Trophoblast cell (in vitro differentiated cells and primary cell): ENCODE results near the gene B4GALNT3.

ENCODE experiments used
- DNase-seq, 2 donors: peaks; one replicate each; pipeline ENCODE4 v3.0.0-alpha.2; 2016
- H2AFZ ChIP-seq: 2 replicates; pipeline ENCODE4 v1.6.1; 2013; ENCODE audit warnings: low read length, moderate library complexity, mild to moderate bottlenecking; ENCODE audit not compliant: insufficient read depth, poor library complexity
- H2AK5ac ChIP-seq: 2 replicates; pipeline ENCODE4 v1.6.1; 2013; ENCODE audit warnings: mild to moderate bottlenecking, low read length
- H2BK120ac ChIP-seq: 2 replicates; pipeline ENCODE4 v1.6.1; 2013; ENCODE audit warnings: low read length, mild to moderate bottlenecking, moderate library complexity; ENCODE audit not compliant: insufficient read depth, poor library complexity
- H2BK12ac ChIP-seq: 2 replicates; pipeline ENCODE4 v1.6.1; 2013; ENCODE audit warnings: mild to moderate bottlenecking, low read length, moderate library complexity
- H2BK5ac ChIP-seq: 2 replicates; pipeline ENCODE4 v1.6.1; 2013; ENCODE audit warnings: low read length, low read depth, moderate library complexity, mild to moderate bottlenecking; ENCODE audit not compliant: poor library complexity
- H3K14ac ChIP-seq: 2 replicates; pipeline ENCODE4 v1.6.1; 2013; ENCODE audit warnings: mild to moderate bottlenecking, low read length
- H3K18ac ChIP-seq: 2 replicates; pipeline ENCODE4 v1.6.1; 2013; ENCODE audit warnings: mild to moderate bottlenecking, low read length
- H3K23ac ChIP-seq: 2 replicates; pipeline ENCODE4 v1.6.1; 2013; ENCODE audit warnings: low read length
- H3K27ac ChIP-seq: 2 replicates; pipeline ENCODE4 v1.5.1; 2013; ENCODE audit warnings: low read depth, mild to moderate bottlenecking, inconsistent platforms, low read length, moderate library complexity
- H3K27me3 ChIP-seq: 2 replicates; pipeline ENCODE4 v1.6.1; 2013; ENCODE audit warnings: inconsistent platforms, mild to moderate bottlenecking, low read length, moderate library complexity; ENCODE audit not compliant: insufficient read depth
- H3K36me3 ChIP-seq, 2 experiments: 1 replicate in 1 of 2; 2 replicates in 1 of 2; pipeline ENCODE4 v1.6.1; 2013; ENCODE audit warnings: low read length in 2 of 2, mild to moderate bottlenecking in 2 of 2, moderate library complexity in 1 of 2; ENCODE audit not compliant: insufficient read depth in 2 of 2, control insufficient read depth in 1 of 2
- H3K4ac ChIP-seq: 2 replicates; pipeline ENCODE4 v1.6.1; 2013; ENCODE audit warnings: low read depth, mild to moderate bottlenecking, low read length, moderate library complexity
- H3K4me1 ChIP-seq, 2 experiments: 1 replicate in 1 of 2; 2 replicates in 1 of 2; pipeline ENCODE4 v1.6.1; 2013; ENCODE audit warnings: low read length in 2 of 2, mild to moderate bottlenecking in 2 of 2, moderate library complexity in 1 of 2; ENCODE audit not compliant: insufficient read depth in 2 of 2, control insufficient read depth in 1 of 2
- H3K4me2 ChIP-seq: 2 replicates; pipeline ENCODE4 v1.6.1; 2013; ENCODE audit warnings: inconsistent platforms, mild to moderate bottlenecking, low read length, moderate library complexity
- H3K4me3 ChIP-seq: 2 replicates; pipeline ENCODE4 v1.5.1; 2013; ENCODE audit warnings: mild to moderate bottlenecking, low read depth, low read length, inconsistent platforms
- H3K79me1 ChIP-seq: one replicate; pipeline ENCODE4 v1.6.1; 2013; ENCODE audit warnings: low read length
- H3K79me2 ChIP-seq: 2 replicates; pipeline ENCODE4 v1.6.1; 2013; ENCODE audit warnings: low read length, mild to moderate bottlenecking; ENCODE audit not compliant: control insufficient read depth, insufficient read depth, poor library complexity
- H3K9ac ChIP-seq: 2 replicates; pipeline ENCODE4 v1.6.1; 2013; ENCODE audit warnings: mild to moderate bottlenecking, low read length
- H3K9me3 ChIP-seq: 2 replicates; pipeline ENCODE4 v1.6.1; 2013; ENCODE audit warnings: low read depth, mild to moderate bottlenecking, control low read depth, inconsistent platforms, low read length; ENCODE audit not compliant: insufficient read depth
- H4K12ac ChIP-seq: 2 replicates; pipeline ENCODE4 v1.6.1; 2013; ENCODE audit warnings: low read depth, mild to moderate bottlenecking, low read length, moderate library complexity
- H4K8ac ChIP-seq: 2 replicates; pipeline ENCODE4 v1.6.1; 2013; ENCODE audit warnings: low read depth, mild to moderate bottlenecking, low read length, moderate library complexity
- H4K91ac ChIP-seq: one replicate; pipeline ENCODE4 v1.6.1; 2013; ENCODE audit warnings: low read depth, mild to moderate bottlenecking, low read length, moderate library complexity
- WGBS: extraction: QIAGEN DNeasy Blood & Tissue Kit; methylation state at CpG from one replicate; pipeline ENCODE4 v1.1.7; 2013; ENCODE audit warnings: missing lambda C conversion rate; ENCODE audit not compliant: insufficient read length, insufficient coverage; ENCODE audit errors: extremely low coverage; 5-methylcytosine and 5-hydroxymethylcytosine counted together

Gene B4GALNT3

DNA sequence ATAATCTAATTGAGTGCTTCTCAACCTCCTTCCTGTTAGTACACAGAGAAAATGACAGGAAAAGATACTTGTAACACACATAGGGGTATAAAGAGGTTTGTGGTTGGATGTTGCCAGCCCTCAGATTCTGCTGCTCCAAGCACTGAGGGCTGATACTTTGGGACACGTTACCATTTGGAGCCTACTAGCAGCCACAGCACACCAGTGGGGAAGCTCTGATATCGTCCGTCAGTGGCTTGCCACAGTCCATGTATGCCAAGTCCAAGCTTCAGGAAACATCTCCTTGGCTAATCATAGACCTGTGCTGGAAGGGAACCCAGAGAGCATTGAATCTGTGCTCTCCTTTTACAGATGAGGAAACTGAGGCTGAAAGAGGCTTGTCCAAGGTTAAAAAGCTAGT, 22.3 kb downstream of the B4GALNT3 start:
- Histone ChIP-seq H2AFZ (no peak overlapping the region), H3K4me1 (peaks cover 7 to 8% of the 10 kb centered on the region in 2 experiments), H3K9ac (no peak overlapping the region), H4K8ac (no peak overlapping the region), H3K4me3 (no peak overlapping the region), H3K18ac (no peak overlapping the region), H2BK12ac (no peak overlapping the region), H3K79me1 (no peaks in the 10 kb centered on the region), H2BK120ac (no peak overlapping the region), H3K4ac (no peak overlapping the region), H3K27ac (no peak overlapping the region), H3K36me3 (no peaks in the 10 kb centered on the region), H3K4me2 (no peak overlapping the region), H3K14ac (no peak overlapping the region), H3K23ac (no peak overlapping the region), H4K91ac (no peak overlapping the region), H3K79me2 (peaks cover 2% of the 10 kb centered on the region), H2AK5ac (no peak overlapping the region), H2BK5ac (no peak overlapping the region), H3K27me3 (no peaks in the 10 kb centered on the region), H3K9me3 (no peaks in the 10 kb centered on the region), H4K12ac (no peak overlapping the region)
- DNase-seq, result no peak
- WGBS, result no CpG with 5 or more reads among the region's 3 CpGs

DNA sequence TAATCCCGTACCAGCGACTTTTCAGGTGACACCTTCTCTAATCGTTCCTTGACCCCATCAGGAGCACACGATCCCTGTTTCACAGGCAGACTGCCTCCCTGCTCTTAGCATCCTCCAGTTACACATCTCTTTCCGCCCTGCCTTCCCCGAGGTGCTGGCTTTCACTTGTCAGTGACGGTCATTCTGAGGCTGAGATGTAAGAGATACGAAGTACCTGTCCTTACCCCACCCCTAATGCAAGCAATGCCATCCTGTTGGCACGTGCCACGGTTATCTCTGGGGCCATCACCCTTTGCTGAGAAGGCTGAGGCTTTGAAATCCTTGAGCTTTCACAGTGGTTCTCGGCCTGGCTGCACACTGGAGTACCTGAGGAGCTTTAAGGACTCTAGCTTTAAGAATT, 24.4 kb downstream of the B4GALNT3 start:
- no peaks in the 10 kb centered on the region for H3K9me3 ChIP-seq
- no peak overlapping the region for H3K4me2 ChIP-seq
- H3K27ac ChIP-seq, result no peak overlapping the region
- no peaks in the 10 kb centered on the region for H3K79me1 ChIP-seq
- DNase-seq, result no peak
- H4K91ac ChIP-seq, result no peak overlapping the region
- H3K79me2 ChIP-seq, result peaks cover 2% of the 10 kb centered on the region
- H3K4ac ChIP-seq, result no peak overlapping the region
- H3K23ac ChIP-seq, result no peak overlapping the region
- no peak overlapping the region for H4K8ac ChIP-seq
- no peak overlapping the region for H3K14ac ChIP-seq
- H2BK5ac ChIP-seq, result no peak overlapping the region
- no peak overlapping the region for H2AFZ ChIP-seq
- no peak overlapping the region for H3K18ac ChIP-seq
- peaks cover 7 to 8% of the 10 kb centered on the region in 2 experiments for H3K4me1 ChIP-seq
- no peak overlapping the region for H2BK120ac ChIP-seq
- H2AK5ac ChIP-seq, result no peak overlapping the region
- H2BK12ac ChIP-seq, result no peak overlapping the region
- H4K12ac ChIP-seq, result no peak overlapping the region
- WGBS, result no CpG with 5 or more reads among the region's 11 CpGs
- no peak overlapping the region for H3K9ac ChIP-seq
- H3K4me3 ChIP-seq, result no peak overlapping the region
- no peaks in the 10 kb centered on the region for H3K27me3 ChIP-seq
- H3K36me3 ChIP-seq, result no peaks in the 10 kb centered on the region

DNA sequence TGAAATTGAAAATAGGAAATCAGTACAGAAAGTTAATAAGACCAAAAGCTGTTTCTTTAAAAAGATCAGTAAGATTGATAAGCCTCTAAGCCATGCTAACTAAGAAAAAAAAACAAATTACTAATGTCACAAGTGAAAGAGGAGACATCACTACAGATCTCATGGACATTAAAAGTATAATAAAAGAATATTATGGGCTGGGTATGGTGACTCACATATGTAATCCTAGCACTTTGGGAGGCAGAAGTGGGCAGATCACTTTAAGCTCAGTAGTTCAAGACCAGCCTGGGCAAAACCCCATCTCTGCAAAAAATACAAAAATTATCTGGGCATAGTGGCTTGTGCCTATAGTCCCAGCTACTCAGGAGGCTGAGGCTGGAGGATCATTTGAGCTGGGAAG, 30.5 kb downstream of the B4GALNT3 start:
- Histone ChIP-seq H4K91ac (no peak overlapping the region), H3K23ac (no peak overlapping the region)

DNA sequence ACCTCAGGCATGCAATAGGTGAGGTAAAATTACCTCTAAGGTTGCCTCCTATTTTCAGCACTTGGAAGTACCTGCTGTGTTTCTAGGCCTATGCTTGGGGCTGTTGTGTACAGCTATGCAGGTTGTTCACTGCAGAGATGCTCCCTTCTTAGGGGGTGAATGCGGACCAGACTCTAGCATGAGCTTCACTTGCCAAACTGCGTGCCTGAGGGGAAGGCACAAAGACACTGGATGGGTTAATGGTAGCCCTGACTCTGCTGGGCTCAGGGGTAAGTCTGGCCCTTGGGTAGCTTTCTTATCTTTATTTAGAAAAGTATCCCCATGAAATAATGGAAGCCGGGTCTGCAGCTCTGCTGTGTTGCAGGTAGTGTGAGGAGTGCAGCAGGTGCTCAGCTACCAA, 35.7 kb downstream of the B4GALNT3 start:
- Histone ChIP-seq H2AK5ac (no peak overlapping the region), H4K8ac (no peak overlapping the region), H3K79me2 (no peaks in the 10 kb centered on the region), H3K27me3 (no peaks in the 10 kb centered on the region), H3K4me3 (no peak overlapping the region), H3K14ac (no peak overlapping the region), H2AFZ (no peak overlapping the region), H3K79me1 (no peaks in the 10 kb centered on the region), H3K18ac (no peak overlapping the region), H4K12ac (no peak overlapping the region), H2BK120ac (no peak overlapping the region), H3K27ac (no peak overlapping the region), H3K23ac (no peak overlapping the region), H4K91ac (no peak overlapping the region), H3K4ac (no peak overlapping the region), H3K4me1 (no peaks in the 10 kb centered on the region), H3K36me3 (no peaks in the 10 kb centered on the region), H3K4me2 (no peak overlapping the region), H3K9ac (no peak overlapping the region), H3K9me3 (no peaks in the 10 kb centered on the region), H2BK5ac (no peak overlapping the region), H2BK12ac (no peak overlapping the region)
- no peak for DNase-seq
- no CpG with 5 or more reads among the region's 3 CpGs for WGBS

More for the DNA sequence above, 30.5 kb downstream of the B4GALNT3 start:
- Histone ChIP-seq H3K4me1 (no peaks in the 10 kb centered on the region), H3K14ac (no peak overlapping the region), H3K27me3 (no peaks in the 10 kb centered on the region), H4K12ac (no peak overlapping the region), H3K18ac (no peak overlapping the region), H2AK5ac (no peak overlapping the region), H3K27ac (no peak overlapping the region), H3K9me3 (no peaks in the 10 kb centered on the region), H3K79me1 (no peaks in the 10 kb centered on the region), H3K4me3 (no peak overlapping the region), H2AFZ (no peak overlapping the region), H2BK12ac (no peak overlapping the region), H3K79me2 (no peaks in the 10 kb centered on the region), H3K4ac (no peak overlapping the region), H3K4me2 (no peak overlapping the region), H3K36me3 (no peaks in the 10 kb centered on the region), H4K8ac (no peak overlapping the region), H2BK120ac (no peak overlapping the region), H3K9ac (no peak overlapping the region), H2BK5ac (no peak overlapping the region)
- DNase-seq, result no peak
